Measurements from ENCODE around the gene TMEM131.
"Not testable (repeated sequence)": the region's sequence is repeated elsewhere in the genome, so short reads cannot be mapped to it uniquely, and the experiment has no call there.

GRCh38 chr2:97846716-97847115 is 149.0 kb downstream of the TMEM131 start:
- not testable (repeated sequence) for TF ChIP-seq EP300, CTCF (IDR thresholded peaks at IDR 0.05)
